Daoy (cell line): ENCODE results near the gene DDX25. TPM values are rescaled to one million over a fixed set of nuclear protein-coding genes. Genes with fewer than 3 reads are reported as not detected.

Source experiments
- DNase-seq: peaks from one replicate; pipeline ENCODE4 v3.0.0-alpha.2; 2015; ENCODE audit warnings: low read depth
- total RNA-seq: library from RNA; depleted of rRNA; stranded (reverse); fragments of >200 nt; shearing (Covaris generic); gene quantifications from 2 replicates; pipeline ENCODE4 v1.2.3, GENCODE V29; 2014

DDX25 gene
- total RNA-seq, 1 experiment from 2014 or later: 0.74 TPM

DNA sequence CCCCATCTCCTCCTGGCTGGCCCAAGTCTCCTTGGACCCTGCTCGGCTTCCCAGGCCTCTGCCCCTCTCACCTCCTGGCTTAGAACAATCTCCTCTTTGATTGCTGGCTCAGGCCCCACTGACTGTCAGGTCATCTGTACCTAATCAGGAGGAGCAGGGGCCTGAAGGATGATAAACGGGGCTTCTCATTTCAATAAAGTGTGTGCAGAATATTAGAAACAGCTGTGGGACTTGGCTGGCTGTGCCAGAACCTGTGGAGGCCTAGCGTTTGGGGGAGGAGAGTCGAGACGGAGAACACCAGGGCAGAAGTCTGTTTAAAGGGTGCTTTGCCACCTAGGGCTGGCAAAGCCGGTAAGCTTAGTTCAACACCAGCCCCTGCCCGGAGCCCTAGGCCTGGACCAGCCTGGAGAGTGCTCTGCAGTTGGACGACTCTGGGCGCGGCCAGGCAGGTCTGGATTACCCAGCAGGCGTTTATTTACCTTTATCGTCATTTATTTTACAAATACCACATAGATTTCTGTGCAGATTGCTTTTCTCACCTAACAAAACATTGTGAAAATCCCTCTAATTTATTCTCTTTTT, 31.4 kb downstream of the DDX25 start:
- no peak for DNase-seq

DNA sequence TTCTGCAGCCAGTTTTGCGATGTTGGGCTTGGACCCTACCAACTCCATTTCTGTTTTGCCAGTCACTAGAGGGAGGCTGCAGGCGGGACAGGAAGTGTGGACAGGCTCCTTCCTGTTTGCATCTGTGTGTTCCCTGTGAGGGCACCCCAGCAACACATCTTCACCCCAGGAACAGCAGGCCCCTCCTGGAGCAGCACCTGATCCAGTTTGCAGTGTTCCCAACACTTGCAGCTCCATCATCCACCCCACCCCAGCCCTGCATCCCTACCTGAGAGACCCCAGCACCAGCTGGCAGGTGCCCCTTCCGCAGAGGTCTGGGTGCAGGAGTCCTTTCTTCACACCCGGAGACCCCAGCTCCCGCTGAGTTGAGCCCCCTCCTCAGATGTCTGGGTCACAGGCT, 34.1 kb downstream of the DDX25 start:
- no peak for DNase-seq

DNA sequence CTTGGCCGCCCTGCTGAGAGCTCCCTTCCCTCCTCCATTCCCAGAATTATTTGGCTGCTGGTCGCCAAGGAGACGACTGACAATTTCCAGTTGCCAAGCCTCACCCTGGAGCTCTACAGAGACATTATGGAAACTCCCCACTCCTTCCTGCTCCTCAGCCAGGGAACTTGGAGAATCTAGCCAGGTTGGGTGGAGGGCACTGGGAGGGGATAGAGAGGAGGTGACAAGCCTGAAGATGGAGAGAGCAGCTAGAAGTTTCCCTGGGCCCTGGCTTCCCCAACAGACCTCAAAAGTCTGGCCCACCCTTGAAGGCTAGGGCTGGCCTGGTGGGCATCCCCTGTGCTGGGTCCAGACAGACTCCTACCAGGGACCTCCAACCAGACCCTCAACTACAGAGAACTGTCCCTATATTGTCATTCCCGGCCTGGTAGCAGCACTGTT, 34.8 kb downstream of the DDX25 start:
- DNase-seq: no peak

DNA sequence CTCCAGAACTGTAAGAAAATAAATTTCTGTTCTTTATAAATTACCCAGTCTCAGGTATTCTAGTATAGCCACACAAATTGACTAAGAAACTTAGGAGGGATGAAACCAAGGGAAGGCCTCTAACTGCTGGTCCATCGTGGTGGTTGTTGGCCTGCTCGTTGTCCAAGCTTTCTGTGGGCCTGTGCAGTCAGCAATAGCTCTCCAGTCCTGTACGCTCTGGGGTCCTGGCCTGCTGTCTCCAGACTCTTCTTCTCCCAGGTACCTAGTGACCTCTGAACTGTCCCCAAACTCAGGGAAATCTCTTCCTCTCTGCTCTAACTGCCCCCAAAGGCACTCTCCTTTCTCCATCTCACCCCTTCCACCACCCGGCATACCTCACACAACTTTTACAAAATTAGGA, 35.8 kb downstream of the DDX25 start:
- no peak for DNase-seq

DNA sequence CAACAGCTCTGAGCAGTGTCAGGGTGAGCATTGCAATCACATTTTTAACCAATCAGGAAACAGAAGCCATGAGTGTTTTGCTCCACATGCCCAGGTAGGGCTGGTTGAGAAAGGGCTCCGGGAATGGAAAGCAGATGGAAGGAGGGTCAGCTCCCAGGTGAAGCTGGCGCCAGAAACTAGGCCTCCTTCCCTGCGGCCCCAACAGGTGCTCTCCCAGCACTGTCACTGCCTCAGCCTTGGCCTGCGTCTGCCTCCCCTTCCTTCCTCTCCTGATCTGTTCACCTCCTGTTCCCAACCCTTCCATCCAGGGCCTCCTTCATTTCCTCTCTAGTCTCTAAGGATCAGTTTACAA, 36.9 kb downstream of the DDX25 start:
- DNase-seq: no peak

DNA sequence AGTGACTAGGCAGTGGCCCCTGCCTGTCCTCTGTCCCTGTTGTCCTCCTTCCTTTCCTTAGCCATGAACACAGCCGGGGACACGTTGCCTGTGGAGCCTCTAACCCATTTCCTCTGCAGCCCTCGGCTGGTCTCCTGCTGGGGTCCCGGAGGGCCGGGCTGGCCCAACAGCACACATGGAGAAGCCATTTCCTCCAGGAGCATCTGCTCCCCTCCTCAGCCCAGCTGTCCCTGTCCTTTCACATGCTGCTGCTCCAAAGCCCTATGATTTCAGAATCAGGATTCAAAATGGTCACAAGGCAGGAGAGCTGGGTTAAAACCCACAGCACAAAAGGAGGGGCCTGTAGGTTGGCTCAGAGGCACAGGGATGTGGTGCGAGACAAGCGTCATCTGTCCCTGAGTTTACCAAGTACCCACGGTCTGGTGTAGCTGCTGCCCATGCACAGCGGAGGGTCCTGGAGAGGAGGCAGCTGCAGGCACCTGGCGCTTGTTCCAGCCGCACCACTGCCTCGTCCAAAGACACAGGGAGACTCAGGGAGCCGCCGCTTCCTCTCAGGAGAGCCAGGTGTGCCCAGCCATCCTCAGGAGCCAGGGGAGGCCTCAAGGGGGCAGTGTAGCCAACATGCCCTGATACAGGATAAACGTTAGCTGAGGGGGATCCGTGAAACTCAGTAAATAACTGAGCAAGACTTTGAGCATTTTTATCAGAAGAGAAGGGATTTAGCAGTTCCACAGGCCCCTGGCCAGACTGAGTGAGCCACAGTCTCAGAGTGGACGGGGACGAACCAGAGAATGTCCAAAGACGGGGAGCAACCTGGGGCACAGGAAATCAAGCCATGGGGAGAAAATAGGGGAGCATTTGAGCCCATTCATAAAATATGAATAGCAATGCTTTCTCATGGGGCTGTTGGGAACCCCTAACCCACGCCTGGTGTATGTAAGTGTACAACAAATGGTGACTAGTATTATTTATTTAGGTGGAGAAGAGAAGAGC, 37.6 kb downstream of the DDX25 start:
- DNase-seq: peak; percentile 48

DNA sequence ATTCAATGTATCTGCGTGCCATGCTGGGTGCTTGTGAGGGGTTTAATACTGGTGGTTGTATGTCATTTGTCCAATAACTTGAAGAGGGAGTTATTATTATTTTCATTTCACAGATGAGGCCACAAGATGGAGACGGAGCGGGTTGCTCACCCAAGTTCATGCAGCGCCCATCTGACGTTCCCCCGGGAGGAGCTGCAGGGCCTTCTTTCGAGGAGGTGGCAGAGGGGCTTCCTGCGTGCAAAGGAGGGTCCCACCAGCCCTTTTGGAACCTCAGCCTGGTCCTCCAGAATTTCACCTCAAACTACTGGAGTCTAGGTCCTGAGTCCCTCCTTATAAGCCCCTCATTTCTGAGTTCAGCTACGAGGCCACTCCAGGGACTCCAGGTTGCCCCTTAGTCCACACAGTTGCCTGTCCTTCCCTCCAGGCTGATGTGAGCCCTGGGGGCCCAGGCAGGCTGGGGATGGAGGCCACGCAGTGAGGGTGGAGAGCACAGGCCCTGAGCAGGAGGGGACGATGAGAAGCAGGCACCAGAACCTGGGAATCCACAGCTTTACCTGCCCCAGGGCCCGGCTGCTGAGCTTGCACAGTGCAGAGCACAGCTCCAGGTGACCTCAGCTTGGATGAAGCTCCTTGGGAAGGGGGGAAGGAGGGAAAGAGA, 38.6 kb downstream of the DDX25 start:
- no peak for DNase-seq

DNA sequence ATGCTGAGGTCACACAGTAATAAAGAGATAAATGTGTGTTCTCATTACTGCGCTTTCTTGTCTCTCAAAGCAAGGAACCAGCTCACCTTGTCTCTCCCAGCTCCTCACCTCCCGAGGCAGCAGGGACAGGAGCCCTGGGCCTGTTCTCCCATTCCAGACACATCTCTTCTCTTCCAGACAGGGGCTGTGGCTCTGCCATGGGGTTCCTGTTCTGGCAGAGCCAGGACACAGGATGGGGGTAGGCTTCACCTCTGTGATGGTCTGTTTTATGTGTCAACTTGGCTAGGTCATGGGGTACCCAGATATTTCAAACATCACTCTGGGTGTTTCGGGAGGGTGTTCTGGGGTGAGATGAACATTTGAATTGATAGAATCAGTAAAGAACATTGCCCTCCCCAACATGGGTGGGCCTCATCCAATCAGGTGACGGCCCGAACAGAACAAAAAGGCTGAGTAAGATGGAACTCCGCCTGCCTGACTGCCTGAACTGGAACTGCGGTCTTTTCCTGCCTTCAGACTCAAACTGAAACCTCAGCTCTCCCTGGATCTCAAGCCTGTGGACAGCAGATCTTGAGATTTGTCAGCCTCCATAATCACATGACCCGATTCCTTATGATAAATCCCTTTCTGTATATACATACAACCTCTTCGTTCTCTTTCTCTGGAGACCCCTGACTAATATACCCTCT, 39.5 kb downstream of the DDX25 start:
- DNase-seq: no peak

DNA sequence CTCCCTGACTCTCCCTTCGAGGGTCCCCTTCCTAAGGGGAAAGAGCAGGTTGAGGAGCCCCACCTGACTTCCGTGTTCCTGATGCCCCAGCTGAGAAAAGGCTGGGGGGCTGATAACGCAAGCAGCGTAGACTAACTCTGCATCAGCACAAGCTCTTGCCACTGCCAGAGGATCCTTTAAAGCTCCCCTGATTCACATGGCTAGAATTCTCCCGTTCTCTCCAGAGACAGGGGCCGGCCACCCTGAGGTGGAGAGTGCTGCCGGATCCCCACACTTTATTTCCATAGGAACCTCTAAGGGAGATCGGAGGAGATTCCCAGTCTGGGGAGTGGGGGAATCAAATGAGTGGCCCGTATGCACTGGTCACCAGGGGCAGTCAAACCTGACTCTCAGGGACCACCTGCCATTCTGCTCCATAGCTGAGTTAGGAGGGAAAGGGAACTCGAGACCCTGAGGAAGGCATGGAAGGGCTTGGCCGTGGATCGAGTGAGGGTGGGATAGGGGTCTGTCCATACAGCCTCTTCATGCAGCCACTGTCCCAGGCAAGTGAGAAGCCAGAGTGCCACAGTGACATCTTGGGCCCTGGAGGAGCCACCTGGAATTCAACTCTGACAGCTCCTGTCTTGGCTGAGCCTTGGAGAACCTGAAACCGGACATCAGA, 40.2 kb downstream of the DDX25 start:
- no peak for DNase-seq

DNA sequence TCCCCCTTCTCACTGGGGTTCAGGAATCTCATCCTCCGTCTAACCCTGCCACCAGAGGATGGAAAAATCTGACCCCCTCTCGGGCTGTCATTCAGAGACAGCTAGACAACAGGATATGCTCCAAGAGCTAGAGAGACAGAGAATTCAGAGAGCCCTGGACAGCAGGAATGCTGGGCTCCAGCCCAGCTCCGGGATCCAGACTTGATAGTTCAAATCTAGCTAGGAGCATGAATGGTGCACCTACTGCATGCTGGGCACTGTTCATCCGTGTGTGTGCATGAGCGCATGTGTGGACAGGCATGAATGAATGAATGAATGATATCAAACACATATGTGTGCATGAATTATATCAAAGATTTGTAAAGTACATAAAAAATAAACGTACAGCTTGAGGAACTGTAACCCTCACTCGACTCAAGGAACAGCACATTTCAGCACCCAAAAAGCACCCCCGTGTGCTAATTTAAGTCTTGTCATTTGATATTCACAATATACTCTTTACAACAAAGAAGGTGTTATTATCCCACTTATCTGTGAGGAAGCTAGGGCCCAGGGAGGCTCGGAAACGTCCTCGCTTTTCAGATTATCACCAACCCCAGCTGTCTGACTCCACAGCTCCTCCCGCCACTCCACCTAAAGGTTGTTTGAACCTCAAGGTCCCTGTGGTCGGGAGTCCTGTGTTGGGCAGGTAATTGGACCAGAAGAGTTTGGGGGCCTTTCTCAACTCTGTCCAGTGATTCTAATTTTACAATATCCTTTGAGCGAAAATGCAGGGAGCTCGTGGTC, 40.9 kb downstream of the DDX25 start:
- DNase-seq: no peak

DNA sequence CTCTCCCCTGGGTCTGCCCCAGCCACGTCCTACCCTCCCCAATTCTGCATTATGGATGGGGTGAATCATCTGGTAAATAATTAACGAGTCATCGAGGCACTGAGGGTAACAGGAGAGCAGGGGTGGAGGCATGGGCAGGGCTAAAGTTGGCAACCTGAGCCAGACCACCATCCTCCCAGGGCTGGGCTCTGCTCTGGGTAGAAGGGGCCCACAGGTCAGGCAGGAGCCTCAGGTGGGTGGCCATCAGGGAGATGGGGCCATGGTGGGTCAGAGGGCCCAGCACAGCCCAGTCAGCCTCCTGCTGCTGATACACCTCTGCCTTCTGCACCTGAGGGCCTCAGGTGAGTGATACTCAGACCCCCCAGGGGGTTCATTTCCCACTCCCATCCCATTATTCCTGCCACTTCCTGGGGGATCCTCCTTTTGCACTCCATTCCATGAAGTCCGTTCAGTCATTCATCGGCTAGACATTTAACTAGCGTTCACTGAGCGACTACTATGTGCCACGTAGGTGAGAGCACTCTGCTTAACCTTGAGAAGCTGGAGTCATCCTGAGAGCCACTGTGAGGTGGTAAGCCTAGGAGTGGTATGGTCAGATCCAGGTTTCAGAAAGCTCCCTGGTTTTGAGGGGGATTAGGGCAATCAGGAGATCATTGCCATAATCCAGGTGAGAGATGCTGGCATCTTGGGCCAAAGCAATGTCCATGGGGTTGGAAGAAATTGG, 41.7 kb downstream of the DDX25 start, which contains the start of gene VSIG10L2:
VSIG10L2 (plus strand) TSS at position 248 of the 724 bp plus-strand sequence; CDS start at position 260, 12 bp downstream.
- DNase-seq: no peak

DNA sequence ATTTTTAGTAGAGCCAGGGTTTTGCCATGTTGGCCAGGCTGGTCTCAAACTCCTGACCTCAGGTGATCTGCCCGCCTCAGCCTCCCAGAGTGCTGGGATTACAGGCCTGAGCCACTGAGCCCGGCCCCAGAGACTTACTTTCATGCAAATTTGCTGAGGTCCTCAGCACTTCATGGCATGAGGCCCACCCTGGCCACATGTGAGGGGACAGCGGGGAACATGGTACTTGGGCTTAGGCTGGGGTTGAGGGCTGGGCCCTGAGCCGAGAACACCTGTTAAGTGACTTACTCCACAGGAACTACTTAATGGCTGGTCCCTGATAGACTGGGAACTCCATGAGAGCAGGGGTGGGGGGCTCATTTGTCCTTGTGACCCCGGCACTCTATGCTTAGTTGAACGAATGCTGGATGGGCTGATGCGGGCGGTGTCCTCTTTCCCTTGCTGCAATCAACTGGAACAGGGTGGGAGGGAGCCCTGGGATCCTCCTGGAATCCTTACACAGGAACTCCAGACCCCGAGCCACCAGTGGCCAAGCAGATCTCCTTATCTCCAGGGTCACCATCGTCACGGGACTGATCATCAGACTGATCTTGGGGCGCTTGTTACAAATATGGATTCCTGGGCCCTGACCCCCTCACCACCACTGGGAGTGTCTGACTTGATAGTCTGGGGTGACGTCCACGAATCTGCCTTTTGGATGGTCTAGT, 42.6 kb downstream of the DDX25 start:
- DNase-seq: no peak

DNA sequence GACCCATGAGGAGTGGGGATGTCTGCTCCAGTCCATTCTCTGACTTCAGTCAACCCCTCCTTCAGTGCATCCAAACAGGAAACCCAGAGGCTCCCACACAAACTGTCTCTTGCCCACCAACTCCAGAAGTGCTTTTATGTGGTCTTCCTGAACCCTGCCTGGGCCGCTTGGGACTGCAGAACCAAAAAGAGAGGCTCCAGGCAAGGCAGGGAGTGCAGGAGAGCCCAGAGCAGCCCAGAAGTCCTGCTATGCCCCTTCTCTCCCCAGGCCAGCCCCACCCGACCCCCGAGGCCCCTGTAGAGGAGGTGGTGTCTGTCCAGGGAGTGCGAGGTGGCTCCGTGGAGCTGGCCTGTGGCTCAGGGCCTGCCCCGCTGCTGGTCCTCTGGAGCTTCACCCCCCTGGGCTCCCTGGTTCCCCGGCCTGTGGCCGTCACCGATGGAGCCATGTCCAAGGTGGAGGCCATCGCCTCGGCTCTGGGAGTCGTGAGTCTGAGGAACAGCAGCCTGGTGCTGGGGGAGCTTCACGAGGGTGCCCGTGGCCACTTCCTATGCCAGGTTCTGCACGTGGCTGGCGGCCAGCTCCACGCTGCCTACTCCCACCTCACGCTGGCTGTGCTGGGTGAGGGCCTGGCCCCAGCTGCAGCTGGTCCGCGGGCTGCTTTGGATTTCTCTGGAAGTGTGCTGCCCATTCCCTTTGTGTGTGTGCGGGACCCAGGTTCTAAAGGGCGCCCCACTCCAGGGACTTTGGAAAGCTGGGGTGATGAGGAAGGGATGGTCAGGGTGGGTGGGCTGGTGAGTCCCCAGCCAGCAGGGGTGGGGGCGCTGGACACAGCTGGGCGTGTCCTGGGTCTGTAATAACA, 43.3 kb downstream of the DDX25 start:
- no peak for DNase-seq

DNA sequence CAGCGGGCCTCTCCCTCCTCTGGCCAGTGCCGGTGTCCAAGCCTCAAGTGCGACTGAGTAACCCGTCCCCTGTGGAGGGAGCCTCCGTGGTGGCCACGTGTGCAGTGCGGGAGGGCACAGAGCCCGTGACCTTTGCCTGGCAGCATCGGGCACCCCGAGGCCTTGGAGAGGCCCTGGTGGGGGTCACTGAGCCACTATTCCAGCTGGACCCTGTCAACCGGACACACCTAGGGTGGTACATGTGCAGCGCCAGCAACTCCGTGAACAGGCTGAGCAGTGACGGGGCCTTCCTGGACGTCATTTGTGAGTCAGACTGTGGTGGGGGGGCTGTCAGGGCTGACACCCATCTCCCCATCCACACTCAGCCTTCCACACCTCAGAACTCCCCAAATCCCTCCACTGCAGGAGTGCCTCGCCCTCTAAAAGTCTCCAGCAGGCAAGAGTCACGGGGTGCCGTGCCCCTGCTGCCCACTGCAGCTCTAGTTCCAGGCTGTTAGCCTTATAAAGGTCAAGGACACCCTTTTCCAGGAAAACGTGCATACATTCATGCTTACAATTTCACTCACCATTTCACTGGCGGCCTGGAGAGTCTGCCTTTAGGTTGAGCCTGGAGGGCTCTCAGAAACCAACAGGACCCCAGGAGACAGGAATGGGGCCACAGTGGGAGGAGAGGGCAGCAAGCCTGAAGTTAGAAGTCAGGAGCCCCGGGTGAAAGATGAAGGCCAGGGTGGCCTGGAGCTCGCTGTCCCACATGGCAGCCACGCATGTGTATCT, 44.2 kb downstream of the DDX25 start:
- DNase-seq: no peak

DNA sequence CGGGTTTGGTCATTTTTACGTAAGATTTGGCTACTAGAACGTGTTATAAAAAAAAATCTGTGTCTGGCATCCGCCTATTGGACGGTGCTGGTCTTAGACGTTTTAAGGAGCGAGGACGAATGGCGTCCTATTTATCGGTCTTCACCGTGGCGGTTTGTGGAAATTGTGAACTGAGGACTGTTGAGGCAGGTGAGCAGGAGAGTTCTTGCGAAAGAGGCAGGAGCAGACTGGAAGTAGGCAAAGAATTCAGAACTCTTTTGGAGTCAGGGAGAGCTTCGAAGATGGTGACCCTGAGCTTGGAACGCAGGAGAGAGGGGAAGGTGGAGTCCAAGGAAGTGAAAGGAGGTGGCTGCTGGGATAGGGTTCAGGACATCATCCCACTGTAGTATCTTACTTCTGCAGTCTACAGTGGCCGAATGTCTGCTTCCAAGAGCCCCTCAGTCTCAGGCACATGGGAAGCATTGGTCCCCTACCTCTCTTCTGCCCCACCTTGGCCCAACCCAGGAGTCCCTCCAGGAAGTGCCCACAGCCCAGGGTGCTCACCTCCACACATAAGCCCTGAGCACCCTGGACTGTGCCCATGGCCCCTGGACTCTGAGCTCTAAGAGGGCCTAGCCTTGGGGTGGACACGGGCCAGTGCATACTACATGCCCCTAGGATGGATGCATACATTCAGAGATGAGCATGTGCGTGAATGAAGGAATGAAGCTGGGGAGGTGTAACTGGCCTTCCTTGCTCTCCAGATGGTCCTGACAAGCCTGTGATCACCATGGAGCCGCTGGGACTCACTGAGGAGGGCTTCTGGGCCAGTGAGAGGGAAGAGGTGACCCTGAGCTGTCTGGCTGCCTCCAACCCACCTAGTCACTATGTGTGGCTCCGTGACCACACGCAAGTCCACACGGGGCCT, 45.2 kb downstream of the DDX25 start:
- DNase-seq: no peak

DNA sequence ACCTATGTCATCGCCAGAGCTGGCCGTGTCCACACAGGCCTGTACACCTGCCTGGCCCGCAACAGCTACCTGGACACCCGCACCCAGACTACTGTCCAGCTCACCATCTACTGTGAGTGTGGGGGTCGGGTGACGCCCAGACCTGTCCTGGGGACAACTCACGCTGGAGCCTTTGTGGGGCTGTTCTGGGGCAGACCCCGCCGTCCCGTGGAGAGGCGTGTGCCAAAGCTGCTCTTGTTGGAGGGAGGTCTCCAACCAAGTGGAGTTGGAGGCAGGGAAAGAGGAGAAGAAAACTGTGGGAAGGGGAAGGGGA, 45.8 kb downstream of the DDX25 start:
- DNase-seq: no peak
